Heart right ventricle (tissue), 16 donors: Measurements from ENCODE around the gene CRYBG1. TPM values are rescaled to one million over a fixed set of nuclear protein-coding genes. Genes with fewer than 3 reads are reported as not detected.

Experiments used
- ATAC-seq, 8 donors: fragments of 200-7000 bp; cut with Tn5 transposase; one replicate each; pipeline ENCODE4 v1.9.1; 2020; ENCODE audit warnings: mild to moderate bottlenecking in 8 of 8, moderate library complexity in 8 of 8, moderate number of reproducible peaks in 1 of 8
- DNase-seq, 2 donors: peaks; one replicate each; pipeline ENCODE4 v3.0.0-alpha.2; 2020
- H3K27ac ChIP-seq, 10 donors: fragments of 200-600 bp; sonication (generic) in 2 of 10; one replicate each; pipeline versions ENCODE4 v1.5.0 to v1.8.0; 2020 to 2022; ENCODE audit warnings: mild to moderate bottlenecking in 3 of 10
- H3K27me3 ChIP-seq, 7 donors: fragments of 200-600 bp; one replicate each; pipeline ENCODE4 v1.8.0; 2021 to 2022; ENCODE audit warnings: mild to moderate bottlenecking in 2 of 7
- H3K36me3 ChIP-seq, 9 donors: fragments of 200-600 bp; sonication (generic) in 1 of 9; one replicate each; pipeline versions ENCODE4 v1.5.0 to v1.8.0; 2020 to 2022; ENCODE audit warnings: mild to moderate bottlenecking in 2 of 9
- H3K4me1 ChIP-seq, 9 donors: fragments of 200-600 bp; sonication (generic) in 1 of 9; one replicate each; pipeline versions ENCODE4 v1.5.0 to v1.8.0; 2020 to 2022; ENCODE audit warnings: mild to moderate bottlenecking in 4 of 9
- H3K4me3 ChIP-seq, 10 donors: fragments of 200-600 bp; sonication (generic) in 2 of 10; one replicate each; pipeline versions ENCODE4 v1.5.0 to v1.8.0; 2020 to 2022; ENCODE audit warnings: mild to moderate bottlenecking in 7 of 10, moderate library complexity in 2 of 10
- H3K9me3 ChIP-seq, 11 donors: fragments of 200-600 bp in 10 of 11; sonication (generic) in 2 of 11; one replicate each; pipeline versions ENCODE4 v1.5.0 to v1.8.0; 2013 to 2022; ENCODE audit warnings: mild to moderate bottlenecking in 2 of 11, control low read depth in 1 of 11, moderate library complexity in 1 of 11
- WGBS, 2 donors: extraction: QIAGEN DNeasy Blood & Tissue Kit; methylation state at CpG; one replicate each; pipeline ENCODE4 v1.1.7; 2013; ENCODE audit warnings: inconsistent platforms in 1 of 2; 5-methylcytosine and 5-hydroxymethylcytosine counted together
- intact Hi-C, 10 donors: fragments of 100-400 bp; cut with DNase I; formaldehyde crosslinking; loops; one replicate each; pipeline versions ENCODE4 v1.11.1 to v1.14.2; 2022
- polyA plus RNA-seq, 2 donors: library from polyadenylated mRNA; stranded (reverse); fragments of 200-250 nt; gene quantifications; one replicate each; pipeline ENCODE4 v1.2.3, GENCODE V29; 2013
- total RNA-seq, 10 donors: library from RNA; stranded (reverse); fragmentation: NEBNext Ultra II Directional in 3 of 10; extraction: Animal tissue kit (Norgen Biotek cat#: 25700) in 3 of 10; gene quantifications; one replicate each; pipeline versions ENCODE4 v1.2.1 to v1.2.4, GENCODE V29; 2021 to 2023
- TF ChIP-seq, protein P1 (sequence below), 9 donors: fragments of 200-600 bp; sonication (generic) in 2 of 9; IDR thresholded peaks; one replicate each; pipeline versions ENCODE4 v1.5.0 to v1.8.0; 2021 to 2022; ENCODE audit warnings: antibody characterized with exemption in 9 of 9, mild to moderate bottlenecking in 5 of 9, moderate library complexity in 1 of 9
- donor health status: Arrhythmogenic right ventricular cardiomyopathy.
- donor health status: ischemic (EF 13 %, LVEDD 7.1; RV severe dilation, severe dysfunction).
- donor health status: healthy with polysubstance abuse.
- donor health status: DM: no; HTN: yes; CAD: no.
- donor health status: DM: no; HTN: no; CAD: no.
- donor health status: ischemic (EF 25% LVEDD 6.9; RV normal size, moderate dysfunction).
- donor health status: ischemic (EF 25% LVEDD 5.7; RV mildly dilated, moderate dysfunction).
- donor health status: healthy.
- donor health status: DM: yes; HTN: yes; CAD: no.
- donor health status: Ischemic cardiomyopathy.
- donor health status: ischemic (EF 35%, LVEDD 5.7; RV mildly dilated, moderate dysfunction).
- donor health status: nonischemic (EF 11% LVEDD 7.7; RV severe dilation, severe dysfunction).
- donor health status: DM: yes; HTN: yes; CAD: no.
- donor health status: PGD.
- donor health status: ischemic (EF 29% LVEDD 5.4; RV normal size, mild dysfunction).
- donor health status: nonischemic (EF 23%, LVEDD 6.1; RV moderate dilation, normal function).

CRYBG1 gene
- total and polyA plus RNA-seq, 12 donors: 0.64 to 9.4 (median 1.5) TPM

DNA sequence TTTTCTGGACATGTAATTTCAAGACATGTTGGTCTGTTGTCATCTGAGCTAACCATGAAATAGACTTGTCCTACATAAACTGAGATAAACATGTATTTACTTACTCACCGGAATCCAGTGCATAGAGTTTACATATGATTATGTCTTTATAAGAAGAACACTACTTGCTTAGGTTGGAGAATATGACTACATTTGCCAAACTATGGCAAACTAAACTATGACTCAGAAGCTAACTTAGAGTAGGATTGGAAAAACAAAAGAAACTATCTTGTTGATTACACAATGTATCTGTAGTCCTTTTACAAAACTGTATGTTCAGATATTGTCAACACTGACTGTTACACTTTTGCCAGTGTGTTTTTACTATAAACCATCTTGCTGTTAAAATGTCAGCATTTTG, 113.3 kb downstream of the CRYBG1 start:
- TF ChIP-seq, protein P1, sequence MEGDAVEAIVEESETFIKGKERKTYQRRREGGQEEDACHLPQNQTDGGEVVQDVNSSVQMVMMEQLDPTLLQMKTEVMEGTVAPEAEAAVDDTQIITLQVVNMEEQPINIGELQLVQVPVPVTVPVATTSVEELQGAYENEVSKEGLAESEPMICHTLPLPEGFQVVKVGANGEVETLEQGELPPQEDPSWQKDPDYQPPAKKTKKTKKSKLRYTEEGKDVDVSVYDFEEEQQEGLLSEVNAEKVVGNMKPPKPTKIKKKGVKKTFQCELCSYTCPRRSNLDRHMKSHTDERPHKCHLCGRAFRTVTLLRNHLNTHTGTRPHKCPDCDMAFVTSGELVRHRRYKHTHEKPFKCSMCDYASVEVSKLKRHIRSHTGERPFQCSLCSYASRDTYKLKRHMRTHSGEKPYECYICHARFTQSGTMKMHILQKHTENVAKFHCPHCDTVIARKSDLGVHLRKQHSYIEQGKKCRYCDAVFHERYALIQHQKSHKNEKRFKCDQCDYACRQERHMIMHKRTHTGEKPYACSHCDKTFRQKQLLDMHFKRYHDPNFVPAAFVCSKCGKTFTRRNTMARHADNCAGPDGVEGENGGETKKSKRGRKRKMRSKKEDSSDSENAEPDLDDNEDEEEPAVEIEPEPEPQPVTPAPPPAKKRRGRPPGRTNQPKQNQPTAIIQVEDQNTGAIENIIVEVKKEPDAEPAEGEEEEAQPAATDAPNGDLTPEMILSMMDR (IDR thresholded peaks at IDR 0.05): no peak
- DNase-seq (no peak), ATAC-seq (no peak)
- intact Hi-C loops: no loop called here
- Histone ChIP-seq H3K4me1 (peaks cover 0 to 15% (median 0%) of the 10 kb centered on the region in 9 donors), H3K27ac (no peak overlapping the region), H3K9me3 (no peaks in the 10 kb centered on the region), H3K27me3 (peaks cover 0 to 18% (median 9%) of the 10 kb centered on the region in 7 donors), H3K4me3 (no peak overlapping the region), H3K36me3 (no peaks in the 10 kb centered on the region)
- WGBS, 2 donors: 100% methylated on average over 1 of the region's 1 CpG

DNA sequence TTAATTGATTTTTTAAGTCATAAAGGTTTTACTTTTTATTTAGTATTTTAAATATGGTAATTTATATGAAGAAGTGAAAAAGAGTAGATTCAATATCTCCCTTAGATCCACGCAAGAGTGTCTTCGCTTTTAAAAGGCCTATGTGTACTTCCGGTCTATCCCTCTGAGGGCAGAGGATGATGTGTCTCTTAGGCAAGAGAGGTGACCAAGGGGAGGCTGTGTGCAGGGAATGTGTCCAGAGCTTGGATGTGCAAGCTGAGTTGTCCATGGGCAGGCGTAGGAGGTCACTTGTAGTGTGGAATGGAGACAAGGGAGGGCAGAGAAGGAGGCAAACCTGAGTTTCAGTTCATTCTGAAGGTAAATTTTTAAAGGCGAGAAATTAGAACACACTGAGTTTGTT, 113.9 kb downstream of the CRYBG1 start:
- Histone ChIP-seq H3K36me3 (no peaks in the 10 kb centered on the region), H3K9me3 (no peaks in the 10 kb centered on the region), H3K27ac (no peak overlapping the region), H3K4me1 (peaks cover 0 to 15% (median 0%) of the 10 kb centered on the region in 9 donors), H3K27me3 (peaks cover 0 to 18% (median 9%) of the 10 kb centered on the region in 7 donors), H3K4me3 (no peak overlapping the region)
- no peak for ATAC-seq
- 89 to 91% methylated on average over 5 of the region's 5 CpGs for WGBS, 2 donors
- DNase-seq: no peak
- TF ChIP-seq, protein P1 (IDR thresholded peaks at IDR 0.05): no peak
- intact Hi-C loops: no loop called here

GRCh38 chr6:106475284-106475683, 114.8 kb downstream of the CRYBG1 start:
- peaks cover 0 to 15% (median 9%) of the 10 kb centered on the region in 7 donors for H3K27me3 ChIP-seq

GRCh38 chr6:106476331-106477105, 116.0 kb downstream of the CRYBG1 start:
- intact Hi-C loops: no loop called here
- no peak for DNase-seq
- Histone ChIP-seq H3K27me3 (peaks cover 0 to 15% (median 6%) of the 10 kb centered on the region in 7 donors), H3K9me3 (no peaks in the 10 kb centered on the region), H3K4me3 (no peak overlapping the region), H3K27ac (no peak overlapping the region), H3K4me1 (peaks cover 0 to 15% (median 0%) of the 10 kb centered on the region in 9 donors), H3K36me3 (no peaks in the 10 kb centered on the region)
- 69 to 72% methylated on average over 2 of the region's 2 CpGs for WGBS, 2 donors
- ATAC-seq: no peak
- TF ChIP-seq, protein P1 (IDR thresholded peaks at IDR 0.05): no peak

More at GRCh38 chr6:106475284-106475683, 114.8 kb downstream of the CRYBG1 start:
- no peaks in the 10 kb centered on the region for H3K36me3 ChIP-seq
- H3K9me3 ChIP-seq: no peaks in the 10 kb centered on the region
- peaks cover 0 to 15% (median 0%) of the 10 kb centered on the region in 9 donors for H3K4me1 ChIP-seq
- TF ChIP-seq, protein P1 (IDR thresholded peaks at IDR 0.05): no peak
- 74 to 79% methylated on average over 6 of the region's 6 CpGs for WGBS, 2 donors
- no peak overlapping the region for H3K4me3 ChIP-seq
- DNase-seq: no peak
- H3K27ac ChIP-seq: no peak overlapping the region
- no peak for ATAC-seq
- intact Hi-C loops: no loop called here
